ENCODE data around the gene TNFRSF11A. TPM values are rescaled to one million over a fixed set of nuclear protein-coding genes. Genes with fewer than 3 reads are reported as not detected.
A peak's percentile ranks its signal among the peaks of the same experiment; 100 is the strongest.

TNFRSF11A gene
- total and polyA plus RNA-seq, 10 donors, result 0.29 to 11.8 (median 4.2) TPM

DNA sequence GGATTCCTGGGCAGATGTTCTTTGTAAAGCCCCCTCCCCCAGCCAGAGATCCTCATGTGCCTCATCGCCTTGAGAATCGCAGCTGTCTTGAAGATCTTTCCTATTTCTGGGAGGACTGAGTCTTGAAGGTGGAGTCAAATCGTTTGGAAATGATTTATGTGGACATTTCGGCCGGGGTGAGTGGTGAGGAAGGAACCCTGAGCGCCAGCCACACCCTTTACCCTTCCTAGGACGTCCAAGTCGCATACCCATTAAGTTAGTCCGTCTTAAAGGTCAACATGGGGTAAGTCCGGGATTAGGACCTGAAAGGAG, 112.9 kb downstream of the TNFRSF11A start:
- DNase-seq, result no peak
- TF ChIP-seq, protein P1, sequence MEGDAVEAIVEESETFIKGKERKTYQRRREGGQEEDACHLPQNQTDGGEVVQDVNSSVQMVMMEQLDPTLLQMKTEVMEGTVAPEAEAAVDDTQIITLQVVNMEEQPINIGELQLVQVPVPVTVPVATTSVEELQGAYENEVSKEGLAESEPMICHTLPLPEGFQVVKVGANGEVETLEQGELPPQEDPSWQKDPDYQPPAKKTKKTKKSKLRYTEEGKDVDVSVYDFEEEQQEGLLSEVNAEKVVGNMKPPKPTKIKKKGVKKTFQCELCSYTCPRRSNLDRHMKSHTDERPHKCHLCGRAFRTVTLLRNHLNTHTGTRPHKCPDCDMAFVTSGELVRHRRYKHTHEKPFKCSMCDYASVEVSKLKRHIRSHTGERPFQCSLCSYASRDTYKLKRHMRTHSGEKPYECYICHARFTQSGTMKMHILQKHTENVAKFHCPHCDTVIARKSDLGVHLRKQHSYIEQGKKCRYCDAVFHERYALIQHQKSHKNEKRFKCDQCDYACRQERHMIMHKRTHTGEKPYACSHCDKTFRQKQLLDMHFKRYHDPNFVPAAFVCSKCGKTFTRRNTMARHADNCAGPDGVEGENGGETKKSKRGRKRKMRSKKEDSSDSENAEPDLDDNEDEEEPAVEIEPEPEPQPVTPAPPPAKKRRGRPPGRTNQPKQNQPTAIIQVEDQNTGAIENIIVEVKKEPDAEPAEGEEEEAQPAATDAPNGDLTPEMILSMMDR (IDR thresholded peaks at IDR 0.05 in 8 of 11, conservative IDR thresholded peaks at IDR 0.05 in 3 of 11), result no peak
- TF ChIP-seq POLR2AphosphoS5 (IDR thresholded peaks at IDR 0.05), result no peak
- TF ChIP-seq POLR2A (IDR thresholded peaks at IDR 0.05), result no peak
- Histone ChIP-seq H3K4me1 (peaks cover 0 to 40% (median 23%) of the 10 kb centered on the region in 6 donors), H3K27me3 (replicated peaks in 1 of 7) (peaks cover 0 to 6% (median 0%) of the 10 kb centered on the region in 7 donors), H3K36me3 (no peaks in the 10 kb centered on the region), H3K9me3 (no peaks in the 10 kb centered on the region), H3K27ac (peak overlapping the region in 7 of 8 donors; percentile 39 to 85 (median 76)), H3K4me3 (no peak overlapping the region)
- intact Hi-C loops (cut with DNase I; ENCODE audit: low total_unique reads), result no loop called here
- 22 to 42% (median 25%) methylated on average over 10 of the region's 10 CpGs for WGBS, 5 donors

DNA sequence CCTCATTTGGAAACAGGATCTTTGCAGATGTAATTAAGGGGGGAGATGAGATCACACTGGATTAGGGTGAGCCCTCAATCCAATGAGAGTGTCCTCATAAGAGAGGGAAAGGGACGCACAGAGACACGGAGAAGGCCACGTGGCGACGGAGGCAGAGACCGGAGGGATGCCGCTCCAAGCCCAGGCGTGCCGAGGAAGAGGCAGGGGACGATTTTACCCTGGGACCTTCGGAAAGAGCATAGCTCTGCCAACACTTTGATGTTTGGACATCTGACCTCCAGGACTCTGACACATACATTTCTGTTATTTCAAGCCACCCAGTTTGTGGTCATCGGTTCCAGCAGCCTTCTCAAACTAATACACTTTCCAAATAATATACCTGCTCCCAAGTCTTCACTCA, 113.3 kb downstream of the TNFRSF11A start:
- Histone ChIP-seq H3K27me3 (replicated peaks in 1 of 7) (peaks cover 0 to 6% (median 0%) of the 10 kb centered on the region in 7 donors), H3K4me3 (no peak overlapping the region), H3K4me1 (peaks cover 0 to 40% (median 23%) of the 10 kb centered on the region in 6 donors), H3K27ac (peak overlapping the region in 5 of 8 donors; percentile 65 to 85 (median 83)), H3K36me3 (no peaks in the 10 kb centered on the region), H3K9me3 (no peaks in the 10 kb centered on the region)
- no peak for DNase-seq
- intact Hi-C loops (cut with DNase I; ENCODE audit: low total_unique reads), result no loop called here
- 89 to 95% (median 91%) methylated on average over 12 of the region's 12 CpGs for WGBS, 5 donors
- TF ChIP-seq POLR2A (IDR thresholded peaks at IDR 0.05) (no peak), POLR2AphosphoS5 (IDR thresholded peaks at IDR 0.05) (no peak)
- TF ChIP-seq, protein P1 (IDR thresholded peaks at IDR 0.05 in 8 of 11, conservative IDR thresholded peaks at IDR 0.05 in 3 of 11), result no peak

DNA sequence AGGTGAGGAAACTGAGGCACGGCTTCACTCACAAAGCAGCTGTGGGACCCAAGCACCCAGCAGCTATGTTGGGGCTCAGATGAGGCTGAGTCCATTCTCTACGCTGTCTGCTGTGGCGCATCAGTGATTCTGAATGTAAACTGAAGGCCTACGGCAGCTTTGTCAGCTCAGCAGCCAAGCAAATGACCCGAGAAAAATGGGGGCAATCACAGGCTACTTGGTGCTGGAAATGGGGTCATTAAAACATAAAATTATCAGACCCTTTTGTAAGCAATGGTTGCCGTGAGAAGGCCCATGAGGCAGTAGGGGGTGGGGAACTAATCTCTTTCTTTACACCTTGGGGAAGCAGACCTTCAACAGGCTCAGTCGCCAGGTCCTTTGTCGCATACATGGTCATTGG, 113.8 kb downstream of the TNFRSF11A start:
- Histone ChIP-seq H3K27me3 (replicated peaks in 1 of 7) (peaks cover 0 to 6% (median 0%) of the 10 kb centered on the region in 7 donors), H3K27ac (peak overlapping the region in 1 of 8 donors; percentile 83), H3K36me3 (no peaks in the 10 kb centered on the region), H3K4me3 (no peak overlapping the region), H3K9me3 (no peaks in the 10 kb centered on the region), H3K4me1 (peaks cover 0 to 40% (median 23%) of the 10 kb centered on the region in 6 donors)
- TF ChIP-seq, protein P1 (IDR thresholded peaks at IDR 0.05 in 8 of 11, conservative IDR thresholded peaks at IDR 0.05 in 3 of 11), result no peak
- TF ChIP-seq POLR2AphosphoS5 (IDR thresholded peaks at IDR 0.05), result no peak
- TF ChIP-seq POLR2A (IDR thresholded peaks at IDR 0.05), result no peak
- intact Hi-C loops (cut with DNase I; ENCODE audit: low total_unique reads), result no loop called here
- DNase-seq, result no peak
- WGBS, 5 donors, result 87 to 95% (median 94%) methylated on average over 8 of the region's 8 CpGs

Small RNA genes lying within 50 kb of the gene (small RNA-seq; reads per million reads assigned to genes)
- 0 reads per million in 4 donors for gene AC100843.2
- 0 reads per million in 4 donors for gene RF00019

Other genes with a start within 250 kb of the TNFRSF11A start
- 10 to 100 TPM; 21.5 to 41.4 (median 33.8) TPM for gene PIGN, start 138.3 kb upstream of the TNFRSF11A start, total RNA-seq
- gene PIGN, start 138.3 kb upstream of the TNFRSF11A start, polyA plus RNA-seq, result 1 to 10 TPM; 4.0 to 4.4 (median 4.1) TPM
- gene RELCH, start 138.1 kb upstream of the TNFRSF11A start, total RNA-seq, result 10 to 100 TPM; 38.3 to 75.1 (median 52.5) TPM
- gene RELCH, start 138.1 kb upstream of the TNFRSF11A start, polyA plus RNA-seq, result 10 to 100 TPM; 11.8 to 17.4 (median 14.5) TPM
- gene ZCCHC2, start 197.7 kb downstream of the TNFRSF11A start, total RNA-seq, result 10 to 100 TPM; 27.5 to 55.7 (median 40.9) TPM
- 10 to 100 TPM in 1 of 3 donors, 1 to 10 TPM in 2; 4.7 to 11.1 (median 4.9) TPM for gene ZCCHC2, start 197.7 kb downstream of the TNFRSF11A start, polyA plus RNA-seq

All from spleen (tissue), 11 donors.